Measurements from ENCODE around the gene NLRP6. TPM values are rescaled to one million over a fixed set of nuclear protein-coding genes. Genes with fewer than 3 reads are reported as not detected.

The NLRP6 gene
- under 1 TPM; 0.19 to 0.20 TPM for total RNA-seq

DNA sequence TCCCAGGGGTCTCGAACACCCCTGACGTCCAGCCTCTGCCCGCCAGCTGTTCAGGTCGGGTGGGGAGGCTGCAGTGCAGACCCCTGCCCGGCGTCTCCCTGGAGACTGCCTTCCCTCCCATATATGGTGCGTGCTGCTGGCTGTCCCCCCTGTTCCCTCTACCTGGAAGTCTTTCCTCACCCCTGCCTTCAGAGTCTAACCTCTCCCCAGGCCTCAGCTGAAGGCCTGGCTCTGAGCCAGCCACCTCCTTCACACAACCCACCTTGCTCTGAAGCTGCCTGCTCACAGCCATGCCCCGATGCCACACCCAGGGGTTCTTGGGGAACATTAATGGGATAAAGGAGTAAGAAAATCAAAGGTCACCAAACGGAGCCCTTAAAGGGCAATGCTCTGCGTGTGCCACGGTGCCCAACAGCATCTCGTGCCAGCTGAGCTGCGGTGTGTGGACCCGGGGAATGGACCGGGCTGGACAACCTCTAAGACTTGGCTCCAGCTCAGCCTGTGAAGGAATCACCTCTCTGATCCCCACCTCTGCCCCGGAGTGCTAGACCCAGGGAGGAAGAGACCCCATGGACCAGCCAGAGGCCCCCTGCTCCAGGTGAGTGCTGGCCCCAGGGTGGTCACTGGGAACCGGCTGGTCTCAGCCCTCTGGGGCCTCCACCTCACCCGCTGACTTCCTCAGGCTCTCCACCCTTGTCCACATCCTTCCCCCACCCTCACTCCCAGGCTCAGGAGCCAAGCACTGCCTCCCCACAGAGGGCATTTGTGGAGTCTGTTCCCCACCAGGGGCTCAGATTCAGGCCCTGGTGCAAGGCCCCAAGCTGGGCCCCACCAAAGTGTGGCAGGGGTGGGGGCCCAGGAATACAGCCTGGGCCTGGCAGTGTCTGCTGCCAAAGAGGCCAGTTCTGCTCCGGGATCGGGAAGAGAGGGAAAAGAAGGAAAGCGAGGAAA, at the start of gene NLRP6:
NLRP6 (plus strand) TSS at position 407 of the 951 bp plus-strand sequence; CDS start at position 570, 163 bp downstream.
- no peak within 1 kb of the TSS for H3K27ac ChIP-seq
- H3K9me3 ChIP-seq = no peaks in the 10 kb centered on the region
- TF ChIP-seq, protein P1, sequence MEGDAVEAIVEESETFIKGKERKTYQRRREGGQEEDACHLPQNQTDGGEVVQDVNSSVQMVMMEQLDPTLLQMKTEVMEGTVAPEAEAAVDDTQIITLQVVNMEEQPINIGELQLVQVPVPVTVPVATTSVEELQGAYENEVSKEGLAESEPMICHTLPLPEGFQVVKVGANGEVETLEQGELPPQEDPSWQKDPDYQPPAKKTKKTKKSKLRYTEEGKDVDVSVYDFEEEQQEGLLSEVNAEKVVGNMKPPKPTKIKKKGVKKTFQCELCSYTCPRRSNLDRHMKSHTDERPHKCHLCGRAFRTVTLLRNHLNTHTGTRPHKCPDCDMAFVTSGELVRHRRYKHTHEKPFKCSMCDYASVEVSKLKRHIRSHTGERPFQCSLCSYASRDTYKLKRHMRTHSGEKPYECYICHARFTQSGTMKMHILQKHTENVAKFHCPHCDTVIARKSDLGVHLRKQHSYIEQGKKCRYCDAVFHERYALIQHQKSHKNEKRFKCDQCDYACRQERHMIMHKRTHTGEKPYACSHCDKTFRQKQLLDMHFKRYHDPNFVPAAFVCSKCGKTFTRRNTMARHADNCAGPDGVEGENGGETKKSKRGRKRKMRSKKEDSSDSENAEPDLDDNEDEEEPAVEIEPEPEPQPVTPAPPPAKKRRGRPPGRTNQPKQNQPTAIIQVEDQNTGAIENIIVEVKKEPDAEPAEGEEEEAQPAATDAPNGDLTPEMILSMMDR (IDR thresholded peaks at IDR 0.05) = no peak
- no peaks in the 10 kb centered on the region for H3K36me3 ChIP-seq
- H3K27me3 ChIP-seq = peaks cover 24 to 44% of the 10 kb centered on the region in 2 donors
- no peak for DNase-seq (ENCODE audit: low spot score)
- H3K4me3 ChIP-seq = peak within 1 kb of the TSS in 1 of 2 donors; percentile 33
- H3K4me1 ChIP-seq = peaks cover 0 to 20% of the 10 kb centered on the region in 2 donors

DNA sequence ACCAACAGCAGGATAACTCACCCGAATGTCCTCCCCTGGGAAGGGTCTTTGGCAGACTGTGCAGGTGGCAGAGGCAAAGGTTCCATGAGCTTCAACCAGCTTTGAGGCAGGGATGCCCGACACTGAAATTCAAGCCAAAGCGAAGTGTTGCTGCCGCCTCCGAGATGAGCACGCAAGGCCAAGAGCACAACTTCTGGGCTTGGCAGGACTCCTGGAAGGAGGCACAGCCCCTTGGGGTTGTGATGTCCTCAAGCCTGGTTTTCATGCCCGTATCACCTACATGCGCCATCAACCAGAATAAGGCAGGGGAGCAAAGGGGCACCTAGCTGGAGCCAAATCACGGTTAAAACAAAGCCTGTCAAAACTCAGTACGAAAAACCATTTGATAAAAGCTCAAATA, 47.8 kb upstream of the NLRP6 start:
- Histone ChIP-seq H3K27me3 (no peaks in the 10 kb centered on the region), H3K9me3 (no peaks in the 10 kb centered on the region), H3K4me3 (no peak overlapping the region), H3K4me1 (peaks cover 0 to 9% of the 10 kb centered on the region in 2 donors), H3K36me3 (peaks cover 5% of the 10 kb centered on the region), H3K27ac (no peak overlapping the region)
- DNase-seq (ENCODE audit: low spot score) = no peak
- TF ChIP-seq, protein P1 (IDR thresholded peaks at IDR 0.05) = no peak

DNA sequence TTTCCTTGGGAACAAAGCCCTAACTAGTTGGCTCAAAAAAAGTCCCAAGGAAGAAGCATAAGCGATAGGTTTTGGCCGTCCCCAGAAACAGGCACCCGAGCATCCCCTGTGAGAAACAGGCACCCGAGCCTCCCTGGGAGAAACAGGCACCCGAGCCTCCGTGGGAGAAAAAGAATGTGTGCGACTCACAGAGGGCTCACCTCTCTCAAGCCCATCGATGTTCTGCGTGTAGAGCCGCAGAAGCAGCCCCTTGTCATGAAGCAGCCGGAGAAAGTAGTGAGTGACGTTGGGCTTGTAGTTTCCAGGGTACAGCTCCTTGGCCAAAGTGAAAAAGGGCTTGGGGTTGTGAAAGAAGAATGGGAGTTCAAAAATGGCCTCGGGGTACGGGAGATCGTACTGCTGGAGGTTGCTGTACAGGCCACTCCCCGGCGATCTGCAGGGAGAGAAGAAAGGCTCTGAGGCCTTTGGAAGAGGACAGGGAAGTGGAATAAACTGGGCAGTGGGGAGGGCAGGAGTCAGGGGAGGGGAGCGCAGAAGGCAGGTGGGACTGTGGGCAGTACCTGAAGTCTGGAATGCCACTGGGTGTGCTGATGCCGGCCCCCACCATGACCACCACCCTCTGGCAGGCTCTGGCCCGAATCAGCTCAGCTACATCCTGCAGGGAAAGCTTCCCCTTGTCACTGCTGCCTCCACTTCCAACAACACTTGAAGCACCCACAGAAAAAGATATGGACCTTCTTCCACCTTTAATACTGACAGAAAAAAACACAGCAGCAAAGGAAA, 45.2 kb upstream of the NLRP6 start:
- DNase-seq (ENCODE audit: low spot score) = no peak
- H3K27me3 ChIP-seq = no peaks in the 10 kb centered on the region
- H3K9me3 ChIP-seq = no peaks in the 10 kb centered on the region
- H3K27ac ChIP-seq = no peak overlapping the region
- H3K4me1 ChIP-seq = peaks cover 0 to 20% of the 10 kb centered on the region in 2 donors
- TF ChIP-seq, protein P1 (IDR thresholded peaks at IDR 0.05) = no peak
- peaks cover 5% of the 10 kb centered on the region for H3K36me3 ChIP-seq
- H3K4me3 ChIP-seq = no peak overlapping the region

DNA sequence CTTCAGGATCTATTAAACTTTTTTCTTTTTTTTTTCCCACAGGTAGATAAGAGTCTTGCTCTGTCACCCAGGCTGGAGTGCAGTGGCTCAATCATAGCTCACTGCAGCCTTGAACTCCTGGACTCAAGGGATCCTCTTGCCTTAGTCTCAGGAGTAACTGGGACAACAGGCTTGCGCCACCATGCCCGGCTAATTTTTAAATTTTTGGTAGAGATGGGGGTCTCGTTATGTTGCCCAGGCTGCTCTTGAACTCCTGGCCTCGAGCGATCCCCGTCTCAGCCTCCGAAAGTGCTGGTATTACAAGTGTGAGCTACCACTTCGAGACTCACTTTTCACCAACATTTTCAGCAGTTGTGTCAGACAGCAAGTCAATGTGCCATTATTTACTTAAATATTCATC, 43.0 kb upstream of the NLRP6 start:
- Histone ChIP-seq H3K27me3 (no peaks in the 10 kb centered on the region), H3K4me1 (peaks cover 0 to 25% of the 10 kb centered on the region in 2 donors), H3K36me3 (peaks cover 14% of the 10 kb centered on the region), H3K27ac (peak overlapping the region in 1 of 2 donors; percentile 84), H3K9me3 (no peaks in the 10 kb centered on the region), H3K4me3 (peak overlapping the region; percentile 89 to 90)
- TF ChIP-seq, protein P1 (IDR thresholded peaks at IDR 0.05) = no peak
- DNase-seq (ENCODE audit: low spot score) = no peak

DNA sequence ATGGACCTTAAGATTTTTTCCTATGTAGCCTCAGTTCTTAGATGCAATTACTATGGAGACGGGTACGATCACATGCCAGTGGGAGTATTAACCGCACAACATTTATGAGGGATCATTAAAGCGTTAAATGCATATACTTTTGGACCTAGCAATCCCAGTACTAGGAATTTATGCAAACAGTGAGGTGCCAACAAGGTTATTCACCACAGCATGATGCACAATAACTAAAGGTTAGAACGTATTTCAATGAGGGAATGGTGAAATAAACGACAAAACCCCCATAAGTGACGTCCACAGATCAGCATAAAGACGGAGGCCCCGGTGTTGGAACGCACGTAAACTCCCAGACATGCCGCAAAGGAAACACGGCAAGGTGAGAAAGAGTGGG, 42.6 kb upstream of the NLRP6 start:
- TF ChIP-seq, protein P1 (IDR thresholded peaks at IDR 0.05) = no peak
- Histone ChIP-seq H3K4me1 (peaks cover 0 to 25% of the 10 kb centered on the region in 2 donors), H3K4me3 (peak overlapping the region; percentile 89 to 90), H3K36me3 (peaks cover 10% of the 10 kb centered on the region), H3K27me3 (no peaks in the 10 kb centered on the region), H3K27ac (peak overlapping the region; percentile 84 to 98), H3K9me3 (no peaks in the 10 kb centered on the region)
- no peak for DNase-seq (ENCODE audit: low spot score)
